ENCODE measurements around the gene HAVCR1.
A peak's percentile ranks its signal among the peaks of the same experiment; 100 is the strongest.
"Not testable (repeated sequence)": the region's sequence is repeated elsewhere in the genome, so short reads cannot be mapped to it uniquely, and the experiment has no call there.

Gene HAVCR1

DNA sequence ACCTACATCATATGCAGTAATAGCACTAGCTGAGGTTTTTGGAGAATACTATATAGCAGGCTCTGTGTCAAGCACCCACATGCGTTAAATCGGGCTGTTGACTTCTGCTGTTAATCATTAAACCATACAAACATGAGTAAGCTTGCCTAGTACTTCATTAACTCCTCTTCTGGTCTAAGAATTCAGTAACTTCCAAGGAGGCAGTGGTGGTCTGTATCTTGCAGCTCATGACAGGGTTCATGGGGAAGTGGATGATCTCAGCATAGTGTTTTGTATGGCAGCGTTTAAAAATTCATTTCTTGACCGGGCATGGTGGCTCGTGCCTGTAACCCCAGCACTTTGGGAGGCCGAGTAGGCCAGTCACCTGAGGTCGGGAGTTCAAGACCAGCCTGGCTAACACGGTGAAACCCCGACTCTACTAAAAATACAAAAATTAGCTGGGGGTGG, at the start of gene HAVCR1:
TSS of gene HAVCR1 (minus strand) at position 24 of the 447 bp plus-strand sequence. CDS start 1,173 bp downstream, outside the sequence.
- DNase-seq = no peak

GRCh38 chr5:157107508-157107907, 48.6 kb upstream of the HAVCR1 start:
- no peak for DNase-seq

DNA sequence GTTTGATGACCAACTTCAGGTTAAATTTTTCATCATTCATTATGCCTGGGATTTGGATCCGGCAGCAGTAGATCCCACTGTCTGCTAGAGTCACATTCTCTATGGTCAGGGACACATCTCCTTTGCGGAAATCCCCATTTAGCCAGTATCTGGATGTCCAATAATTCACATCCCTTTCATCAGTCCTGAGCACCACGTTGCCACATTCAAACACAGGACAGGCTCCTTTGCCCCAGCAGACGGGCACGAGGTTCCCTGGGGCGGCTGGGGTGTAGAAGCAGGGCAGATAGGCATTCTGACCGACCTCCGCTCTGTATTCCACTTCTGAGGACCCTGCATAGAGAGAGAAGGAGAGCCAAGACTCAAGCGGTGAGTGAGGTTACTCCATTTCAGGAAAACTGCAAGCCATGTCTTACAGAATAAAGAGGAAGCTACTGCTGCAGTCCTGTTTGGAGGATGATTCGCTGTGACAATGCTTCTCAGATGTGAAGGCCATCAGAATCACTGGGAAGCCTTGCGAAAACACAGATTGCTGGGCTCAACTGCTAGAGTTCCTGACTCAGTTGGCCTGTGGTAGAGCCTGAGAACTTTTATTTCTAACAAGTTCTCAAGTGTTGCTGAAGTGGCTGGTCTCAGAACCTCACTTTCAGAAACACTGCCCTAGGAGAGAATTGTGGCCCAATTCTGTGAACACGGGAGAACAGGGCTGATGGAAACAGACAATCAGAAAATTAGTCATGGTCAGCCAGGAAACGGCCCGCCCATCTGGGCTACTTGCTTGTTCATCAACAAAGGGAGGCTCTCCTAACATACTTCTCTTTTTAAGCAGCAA, 47.9 kb upstream of the HAVCR1 start:
- peak; percentile 76 for DNase-seq

GRCh38 chr5:157100140-157100679, 41.3 kb upstream of the HAVCR1 start:
- DNase-seq = peak; percentile 81

DNA sequence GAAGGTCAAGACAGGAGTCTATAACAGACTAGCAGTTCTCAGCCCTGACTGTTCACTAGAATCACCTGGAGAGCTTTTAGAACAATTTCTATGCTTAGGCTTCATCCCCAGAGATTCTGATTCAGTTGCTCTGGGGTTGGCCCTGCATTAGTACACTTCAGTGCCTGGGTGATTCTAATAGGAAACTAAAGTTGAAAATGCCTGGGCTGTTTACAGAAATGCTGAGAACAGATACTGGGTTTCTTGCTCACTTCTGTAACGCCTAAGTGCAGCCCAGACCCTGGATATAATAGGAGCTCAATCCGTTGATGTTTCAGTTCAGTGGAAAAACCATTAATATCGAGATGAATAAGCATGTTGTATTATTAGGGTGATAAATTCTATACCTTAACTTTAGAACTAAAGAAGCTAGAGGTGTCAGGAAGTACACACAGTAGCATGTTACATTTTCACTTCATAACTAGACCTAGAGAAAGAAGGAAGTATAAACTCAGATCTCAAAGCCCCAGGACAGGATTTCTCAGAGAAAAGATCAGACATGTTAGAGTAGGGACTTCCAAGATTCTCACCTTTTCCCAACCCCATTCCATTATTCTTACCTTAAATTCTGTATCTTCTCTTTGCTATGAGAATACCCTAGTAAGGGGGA, 29.6 kb upstream of the HAVCR1 start:
- no peak for DNase-seq

GRCh38 chr5:157086751-157087359, 27.9 kb upstream of the HAVCR1 start:
- DNase-seq = no peak

DNA sequence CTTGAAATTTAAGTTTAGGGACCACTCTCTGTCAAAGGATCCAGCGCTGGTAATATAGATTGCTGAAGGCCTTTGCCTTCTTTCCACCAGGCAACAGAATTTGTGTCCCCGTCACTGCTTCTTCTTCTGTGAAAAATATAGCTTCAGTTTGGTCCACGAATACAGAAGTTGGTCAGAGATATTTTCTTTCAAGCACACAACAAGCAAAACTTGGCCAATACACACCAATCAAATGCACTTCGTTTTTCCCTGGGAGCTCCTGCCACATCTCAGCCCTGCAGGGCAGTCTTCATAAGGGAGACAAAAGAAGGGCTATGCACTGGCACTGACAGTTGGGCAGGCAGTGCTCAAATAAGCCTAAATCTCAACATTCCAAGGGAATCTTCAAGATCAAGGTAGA, 27.0 kb upstream of the HAVCR1 start:
- no peak for DNase-seq

- no peak for DNase-seq
These were observed 21.4 kb upstream of the HAVCR1 start for GRCh38 chr5:157080286-157080685.

DNA sequence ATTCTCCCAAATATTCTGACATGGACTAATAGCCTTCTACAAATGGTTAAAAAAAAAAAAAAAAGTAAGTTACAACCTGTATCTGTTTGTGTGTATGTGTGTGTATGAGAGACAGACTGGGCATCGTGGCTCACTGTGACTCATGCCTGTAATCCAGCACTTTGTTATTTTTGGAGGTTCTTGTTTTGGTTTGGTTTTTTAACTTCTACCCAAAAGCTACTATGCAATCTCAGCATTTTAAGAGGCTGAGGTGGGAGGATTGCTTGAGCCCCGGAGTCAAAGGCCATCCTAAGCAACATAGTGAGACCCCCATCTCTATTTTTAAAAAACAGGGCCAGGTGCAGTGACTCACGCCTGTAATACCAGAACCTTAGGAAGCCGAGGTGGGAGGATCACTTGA, 17.6 kb upstream of the HAVCR1 start:
- peak; percentile 41 for DNase-seq

DNA sequence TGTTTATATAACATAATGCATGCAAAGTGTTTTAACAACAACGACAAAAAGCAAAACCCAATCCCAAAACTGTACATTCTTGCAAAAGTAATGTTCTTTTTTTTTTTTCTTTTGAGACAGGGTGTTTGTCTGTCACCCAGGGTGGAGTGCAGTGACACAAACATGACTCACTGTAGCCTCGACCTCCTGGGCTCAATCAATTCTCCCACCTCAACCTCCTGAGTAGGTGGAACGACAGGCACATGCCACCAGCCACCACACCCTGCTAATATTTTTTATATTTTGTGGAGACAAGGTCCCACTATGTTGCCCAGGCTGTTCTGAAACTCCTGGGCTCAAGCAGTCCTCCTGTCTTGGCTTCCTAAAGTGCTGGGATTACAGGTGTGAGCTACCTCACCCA, 13.6 kb upstream of the HAVCR1 start:
- DNase-seq = peak; percentile 19

GRCh38 chr5:157069949-157070348, 11.0 kb upstream of the HAVCR1 start:
- DNase-seq = no peak

DNA sequence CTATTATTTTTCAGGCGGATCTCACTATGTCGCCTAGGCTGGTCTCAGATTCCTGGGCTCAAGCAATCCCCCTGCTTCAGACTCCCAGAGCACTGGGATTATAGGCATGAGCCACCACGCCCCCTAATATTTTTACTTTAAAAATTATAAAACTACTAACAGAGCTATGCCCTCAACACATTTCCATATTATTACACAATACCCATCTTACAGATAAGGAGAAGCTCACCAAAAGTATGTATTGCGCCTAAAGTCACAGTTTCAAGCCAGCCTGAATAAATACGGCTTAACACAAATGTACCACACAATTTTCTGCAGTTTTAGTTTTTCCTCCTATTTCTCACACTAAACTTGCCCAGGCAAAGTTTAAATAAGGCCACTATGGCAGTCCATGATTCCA, 9.9 kb upstream of the HAVCR1 start:
- no peak for DNase-seq

DNA sequence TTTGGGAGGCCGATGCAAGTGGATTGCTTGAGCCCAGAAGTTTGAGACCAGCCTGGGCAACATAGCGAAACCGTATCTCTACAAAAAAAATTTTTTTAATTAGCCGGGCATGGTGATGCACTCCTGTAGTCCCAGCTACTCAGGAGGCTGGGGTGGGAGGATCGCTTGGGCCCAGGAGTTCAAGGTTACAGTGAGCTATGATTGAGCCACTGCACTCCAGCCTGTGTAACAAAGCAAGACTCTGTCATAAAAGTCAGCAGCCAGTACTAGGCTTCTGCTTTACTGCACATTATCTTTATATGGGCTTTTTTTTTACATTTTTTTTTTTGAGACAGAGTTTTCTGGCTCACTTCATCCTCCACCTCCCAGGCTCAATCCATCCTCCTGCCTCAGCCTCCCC, 9.4 kb upstream of the HAVCR1 start:
- DNase-seq = no peak

DNA sequence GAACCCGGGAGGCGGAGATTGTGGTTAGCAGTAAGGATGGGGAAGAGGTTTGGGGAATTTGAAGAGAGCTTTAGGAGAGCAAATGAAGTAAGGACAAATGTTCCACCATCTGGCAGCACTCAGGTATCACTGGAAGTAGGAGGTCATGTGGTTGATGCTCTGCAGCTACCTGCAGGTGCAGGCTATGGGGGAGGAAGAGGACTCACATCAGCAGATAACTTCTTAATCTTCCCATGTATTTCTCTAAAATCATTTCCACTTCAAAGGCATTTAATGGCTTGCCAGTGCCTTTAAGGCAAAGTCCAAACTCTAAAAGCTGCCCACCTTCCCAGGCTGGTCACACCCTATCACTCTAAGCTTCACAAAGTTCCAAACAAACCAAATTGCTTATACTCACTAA, 8.1 kb upstream of the HAVCR1 start:
- no peak for DNase-seq

DNA sequence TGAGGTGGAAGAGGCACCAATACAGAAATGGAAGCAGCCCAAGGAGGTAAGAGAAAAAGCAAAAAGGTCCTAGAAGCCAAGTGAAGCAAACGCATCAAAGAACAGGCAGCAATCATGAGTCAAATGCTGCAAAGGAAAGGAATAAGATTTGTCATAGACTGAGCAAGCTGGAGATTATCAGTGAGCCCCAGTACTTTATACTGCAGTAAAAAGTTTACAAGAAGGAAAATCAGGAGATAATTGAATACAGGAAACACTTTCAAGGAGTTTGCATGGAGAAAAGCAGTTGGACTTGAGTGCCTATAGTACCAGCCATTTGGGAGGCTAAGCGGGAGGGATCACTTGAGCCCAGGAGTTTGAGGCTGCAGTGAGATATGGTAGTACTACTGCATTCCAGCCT, 7.2 kb upstream of the HAVCR1 start:
- DNase-seq = no peak

DNA sequence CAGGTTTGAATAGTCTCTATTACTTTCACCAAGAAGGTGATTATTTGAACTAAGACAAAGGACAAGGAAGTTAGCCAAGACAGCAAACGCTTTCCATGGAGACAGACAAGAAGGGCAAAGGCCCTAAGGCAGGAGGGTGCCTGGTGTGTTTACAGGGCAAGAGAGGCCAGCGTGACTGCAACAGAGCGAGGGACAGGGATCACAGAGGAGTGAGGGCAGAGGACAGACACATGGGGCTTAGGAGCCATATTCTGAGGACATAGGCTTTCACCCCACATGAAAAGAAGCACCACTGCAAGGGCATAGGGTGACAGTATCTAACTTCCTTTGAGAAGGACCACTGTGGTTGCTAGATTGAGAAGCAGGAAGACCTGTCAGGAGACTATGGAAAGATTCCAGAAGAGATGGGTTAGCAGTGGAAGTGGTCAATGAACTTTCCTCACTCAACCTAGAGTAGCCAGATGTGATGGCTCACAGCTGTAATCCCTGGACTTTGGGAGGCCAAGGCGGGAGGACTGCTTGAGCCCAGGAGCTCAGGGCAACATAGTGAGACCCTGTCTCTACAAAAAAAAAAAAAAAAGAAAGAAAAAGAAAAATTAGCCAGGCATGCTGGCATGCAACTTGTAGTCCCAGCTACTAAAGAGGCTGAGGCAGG, 5.0 kb upstream of the HAVCR1 start:
- DNase-seq = no peak

DNA sequence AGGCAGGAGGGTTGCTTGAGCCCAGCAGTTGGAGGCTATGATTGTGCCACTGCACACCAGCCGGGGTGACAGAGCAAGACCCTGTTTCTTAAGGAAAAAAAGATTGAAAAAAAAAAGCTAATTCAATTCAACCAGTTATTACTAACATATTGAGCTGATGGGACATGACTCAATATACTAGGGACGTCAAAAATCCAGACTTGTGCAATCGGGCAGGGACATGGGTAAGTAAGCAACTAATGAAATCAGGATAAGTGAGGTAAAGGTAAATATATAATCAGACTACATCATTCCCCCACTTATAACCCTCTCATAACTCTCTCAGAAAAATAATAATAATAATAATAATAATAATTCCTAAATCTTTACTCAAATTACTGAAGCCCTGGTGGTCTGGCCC, 975 bp upstream of the HAVCR1 start:
- DNase-seq = no peak

DNA sequence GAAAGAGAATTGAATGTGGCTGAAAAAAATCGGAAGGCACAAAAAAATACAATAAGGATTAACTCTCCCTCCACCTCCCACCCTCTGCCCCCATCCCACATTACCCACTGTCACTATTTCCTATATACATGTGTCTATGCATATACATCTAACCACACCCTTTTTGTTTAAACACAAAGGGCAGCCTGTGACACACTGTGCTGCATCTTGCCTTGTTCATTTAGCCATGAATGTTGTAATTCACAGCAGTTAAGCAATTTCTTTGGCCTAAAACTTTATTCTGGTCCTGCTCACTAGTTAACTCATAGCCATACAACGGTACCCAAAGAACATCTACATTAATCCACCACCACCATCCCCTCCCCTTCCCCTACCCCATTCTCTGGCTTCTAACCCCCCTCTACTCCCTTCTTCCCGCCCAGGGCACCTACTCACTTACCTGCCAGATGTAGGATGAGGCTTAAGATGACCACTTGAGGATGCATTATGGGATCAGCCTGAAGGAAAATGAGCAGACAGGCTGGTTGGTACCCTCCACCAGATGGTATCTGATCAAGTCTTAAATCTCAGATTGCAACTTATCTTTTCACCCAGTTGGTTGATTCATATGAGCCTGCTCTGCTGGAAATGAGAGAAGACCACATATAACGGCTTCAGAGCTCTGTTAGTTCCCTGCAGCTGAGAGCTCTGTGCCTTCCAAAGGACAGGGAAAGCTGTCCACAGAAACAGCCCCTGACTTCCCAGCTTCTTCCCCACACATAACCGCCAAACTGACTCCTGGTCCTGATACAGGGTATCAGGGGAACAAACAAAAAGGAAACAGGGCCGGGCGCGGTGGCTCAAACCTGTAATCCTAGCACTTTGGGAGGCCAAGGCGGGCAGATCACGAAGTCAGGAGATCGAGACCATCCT, 1.2 kb downstream of the HAVCR1 start:
- no peak for DNase-seq

- not testable (repeated sequence) for DNase-seq
These were observed 2.1 kb downstream of the HAVCR1 start for GRCh38 chr5:157056848-157057247.

DNA sequence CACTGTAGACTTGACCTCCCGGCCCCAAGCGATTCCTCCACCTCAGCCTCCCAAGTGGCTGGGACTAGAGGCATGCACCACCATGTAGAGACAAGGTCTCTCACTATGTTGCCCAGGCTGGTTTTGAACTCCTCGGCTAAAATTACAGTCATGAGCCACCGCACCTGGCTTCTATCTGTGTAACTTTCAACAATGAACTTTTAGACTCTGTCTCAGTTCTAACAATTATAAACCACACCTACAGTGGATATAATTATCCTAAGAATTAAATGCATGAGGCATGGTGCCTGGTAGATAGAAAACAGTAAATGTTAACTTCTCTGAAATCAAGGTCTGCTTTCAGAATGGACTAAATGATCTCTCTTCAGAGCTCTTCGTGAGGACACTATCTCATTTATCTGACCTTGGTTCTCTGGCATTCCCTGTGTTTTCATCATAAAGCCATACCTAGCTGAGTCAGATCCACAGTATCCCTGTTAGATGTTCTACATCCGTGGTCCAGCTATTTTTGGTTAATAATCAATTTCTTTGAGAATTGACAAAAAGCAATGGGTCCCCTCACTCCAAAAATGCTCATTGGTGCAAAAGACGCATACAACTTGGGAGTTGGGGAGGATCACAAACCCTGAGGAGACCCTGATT, 7.2 kb downstream of the HAVCR1 start:
- no peak for DNase-seq

DNA sequence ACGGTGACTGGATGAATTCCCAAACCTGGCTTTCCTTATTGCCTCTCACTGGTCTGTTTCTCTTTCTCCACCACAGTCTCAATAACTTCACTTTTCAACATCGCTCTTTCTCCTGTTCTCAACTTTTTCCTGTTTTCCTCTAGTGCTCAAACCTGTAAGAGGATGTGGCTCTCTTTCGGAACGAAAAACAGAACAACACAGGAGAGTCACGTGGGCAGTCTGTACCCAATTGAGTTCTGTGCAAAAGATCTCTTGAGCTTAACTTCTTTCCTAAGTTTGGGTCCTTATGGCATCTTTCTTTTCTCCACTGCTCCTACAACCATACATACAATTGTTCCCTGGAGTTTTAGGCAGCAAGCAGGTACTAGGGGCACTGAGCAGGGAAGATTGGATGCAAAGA, 8.9 kb downstream of the HAVCR1 start:
- DNase-seq = peak; percentile 15

GRCh38 chr5:157049605-157050004, 9.3 kb downstream of the HAVCR1 start:
- DNase-seq = no peak
